H9 (cell line): Measurements from ENCODE around the gene GGT5. TPM values are rescaled to one million over a fixed set of nuclear protein-coding genes. Genes with fewer than 3 reads are reported as not detected.

Source experiments
- DNase-seq: peaks from one replicate; pipeline ENCODE4 v3.0.0-alpha.2; 2017
- H2AFZ ChIP-seq: one replicate; pipeline ENCODE4 v1.6.1; 2013; ENCODE audit warnings: mild to moderate bottlenecking, low read length, control low read depth, moderate library complexity
- H2AK5ac ChIP-seq: 2 replicates; pipeline ENCODE4 v1.6.1; 2013; ENCODE audit warnings: low read length, control low read depth, mixed read lengths; ENCODE audit not compliant: insufficient read length
- H2BK120ac ChIP-seq: one replicate; pipeline ENCODE4 v1.6.1; 2013; ENCODE audit warnings: low read depth, mild to moderate bottlenecking, low read length, control low read depth, inconsistent platforms; ENCODE audit not compliant: poor library complexity, severe bottlenecking
- H2BK12ac ChIP-seq: 2 replicates; pipeline ENCODE4 v1.6.1; 2013; ENCODE audit warnings: low read length, control low read depth, mixed read lengths, low read depth; ENCODE audit not compliant: insufficient read length
- H2BK15ac ChIP-seq: 2 replicates; pipeline ENCODE4 v1.6.1; 2013; ENCODE audit warnings: low read depth, low read length, control low read depth
- H2BK20ac ChIP-seq: one replicate; pipeline ENCODE4 v1.6.1; 2013; ENCODE audit warnings: low read depth, mild to moderate bottlenecking, low read length, control low read depth, inconsistent platforms; ENCODE audit not compliant: poor library complexity, severe bottlenecking
- H2BK5ac ChIP-seq: 2 replicates; pipeline ENCODE4 v1.6.1; 2013; ENCODE audit warnings: low read length, control low read depth, mixed read lengths; ENCODE audit not compliant: insufficient read length
- H3K14ac ChIP-seq: 2 replicates; pipeline ENCODE4 v1.6.1; 2013; ENCODE audit warnings: low read length, control low read depth; ENCODE audit not compliant: insufficient read depth
- H3K18ac ChIP-seq: 2 replicates; pipeline ENCODE4 v1.6.1; 2013; ENCODE audit warnings: low read depth, mild to moderate bottlenecking, mixed read lengths, low read length, control low read depth; ENCODE audit not compliant: insufficient read length
- H3K23ac ChIP-seq: 2 replicates; pipeline ENCODE4 v1.6.1; 2013; ENCODE audit warnings: low read length, control low read depth, mixed read lengths, low read depth; ENCODE audit not compliant: insufficient read length
- H3K23me2 ChIP-seq: 2 replicates; pipeline ENCODE4 v1.6.1; 2013; ENCODE audit warnings: low read depth, mild to moderate bottlenecking, mixed read lengths, low read length, control low read depth; ENCODE audit not compliant: insufficient read length, poor library complexity, severe bottlenecking
- H3K27ac ChIP-seq: 2 replicates; pipeline ENCODE4 v1.5.1; 2013; ENCODE audit warnings: low read length, control low read depth, mixed read lengths, low read depth; ENCODE audit not compliant: insufficient read length
- H3K27me3 ChIP-seq: 2 replicates; pipeline ENCODE4 v1.6.1; 2013; ENCODE audit warnings: low read length, control low read depth, inconsistent platforms; ENCODE audit not compliant: insufficient read depth
- H3K4ac ChIP-seq: 2 replicates; pipeline ENCODE4 v1.6.1; 2013; ENCODE audit warnings: low read depth, mild to moderate bottlenecking, control low read depth, inconsistent platforms, low read length, moderate library complexity
- H3K4me1 ChIP-seq: 2 replicates; pipeline ENCODE4 v1.6.1; 2013; ENCODE audit warnings: low read length, control low read depth, inconsistent platforms; ENCODE audit not compliant: insufficient read depth
- H3K4me2 ChIP-seq: 2 replicates; pipeline ENCODE4 v1.6.1; 2013; ENCODE audit warnings: low read length, control low read depth, mixed read lengths; ENCODE audit not compliant: insufficient read length, insufficient read depth
- H3K56ac ChIP-seq: 2 replicates; pipeline ENCODE4 v1.6.1; 2013; ENCODE audit warnings: low read depth, mild to moderate bottlenecking, mixed read lengths, low read length, control low read depth; ENCODE audit not compliant: insufficient read length
- H3K79me1 ChIP-seq: 2 replicates; pipeline ENCODE4 v1.6.1; 2013; ENCODE audit warnings: low read depth, mild to moderate bottlenecking, moderate library complexity, low read length, control low read depth, inconsistent platforms; ENCODE audit not compliant: insufficient read depth, poor library complexity, severe bottlenecking
- H3K79me2 ChIP-seq: 2 replicates; pipeline ENCODE4 v1.6.1; 2013; ENCODE audit warnings: low read length, control low read depth, inconsistent platforms; ENCODE audit not compliant: insufficient read depth
- H3K9ac ChIP-seq: 2 replicates; pipeline ENCODE4 v1.6.1; 2013; ENCODE audit warnings: low read length, control low read depth, mixed read lengths; ENCODE audit not compliant: insufficient read length; ENCODE audit errors: extremely low read depth
- H3K9me3 ChIP-seq: one replicate; pipeline ENCODE4 v1.6.1; 2013; ENCODE audit warnings: low read depth, low read length, inconsistent platforms; ENCODE audit not compliant: control insufficient read depth
- H3T11ph ChIP-seq: one replicate; pipeline ENCODE4 v1.6.1; 2013; ENCODE audit warnings: mild to moderate bottlenecking, low read length, control low read depth, inconsistent platforms
- H4K20me1 ChIP-seq: one replicate; pipeline ENCODE4 v1.6.1; 2013; ENCODE audit not compliant: control insufficient read depth, insufficient read length, insufficient read depth
- H4K5ac ChIP-seq: 2 replicates; pipeline ENCODE4 v1.6.1; 2013; ENCODE audit warnings: low read depth, mild to moderate bottlenecking, mixed read lengths, low read length, control low read depth; ENCODE audit not compliant: insufficient read length
- H4K8ac ChIP-seq: replicated peaks from 2 replicates; pipeline ENCODE4 v1.6.1; 2013; ENCODE audit warnings: low read length, control low read depth, mixed read lengths, low read depth; ENCODE audit not compliant: insufficient read length
- H4K91ac ChIP-seq: 2 replicates; pipeline ENCODE4 v1.6.1; 2013; ENCODE audit warnings: low read depth, mild to moderate bottlenecking, moderate library complexity, mixed read lengths, low read length, control low read depth; ENCODE audit not compliant: insufficient read length
- H3K27ac Mint-ChIP-seq, 3 experiments: 2 replicates in 2 of 3; 3 replicates in 1 of 3; pipeline ENCODE4 v1.8.0; 2020 to 2021; ENCODE audit warnings: mixed read lengths in 3 of 3, mild to moderate bottlenecking in 1 of 3, moderate library complexity in 1 of 3
- H3K27me3 Mint-ChIP-seq: 2 replicates; pipeline ENCODE4 v1.8.0; 2021; ENCODE audit warnings: low read depth, mild to moderate bottlenecking, moderate library complexity, mixed read lengths
- H3K36me3 Mint-ChIP-seq, 3 experiments: 2 replicates in 2 of 3; 3 replicates in 1 of 3; pipeline ENCODE4 v1.8.0; 2020 to 2021; ENCODE audit warnings: low read depth in 3 of 3, mixed read lengths in 3 of 3; ENCODE audit not compliant: insufficient read depth in 1 of 3
- H3K4me1 Mint-ChIP-seq, 2 experiments: 2 replicates each; pipeline ENCODE4 v1.8.0; 2020; ENCODE audit warnings: mixed read lengths in 2 of 2
- H3K4me3 Mint-ChIP-seq, 2 experiments: 2 replicates in 1 of 2; 3 replicates in 1 of 2; pipeline ENCODE4 v1.8.0; 2020 to 2021; ENCODE audit warnings: mild to moderate bottlenecking in 2 of 2, mixed read lengths in 2 of 2, moderate library complexity in 1 of 2
- H3K9me3 Mint-ChIP-seq, 2 experiments: 2 replicates in 1 of 2; 3 replicates in 1 of 2; pipeline ENCODE4 v1.8.0; 2020; ENCODE audit warnings: mild to moderate bottlenecking in 2 of 2, mixed read lengths in 2 of 2, moderate library complexity in 1 of 2
- CTCF ChIP-seq: fragments of 200-600 bp; sonication (generic); conservative IDR thresholded peaks from 3 replicates; pipeline ENCODE4 v1.8.0; 2021; ENCODE audit warnings: antibody characterized with exemption, mild to moderate bottlenecking
- WGBS: extraction: QIAGEN DNeasy Blood & Tissue Kit; methylation state at CpG from one replicate; pipeline ENCODE4 v1.1.7; 2013; ENCODE audit warnings: missing lambda C conversion rate, low lambda C conversion rate, mixed read lengths; ENCODE audit not compliant: insufficient read length; ENCODE audit errors: extremely low coverage; 5-methylcytosine and 5-hydroxymethylcytosine counted together
- total RNA-seq: library from RNA; stranded (reverse); gene quantifications from 2 replicates; pipeline ENCODE4 v1.2.1, GENCODE V29; 2021

Gene GGT5
- total RNA-seq, 1 experiment from 2014 or later = 0.20 TPM

DNA sequence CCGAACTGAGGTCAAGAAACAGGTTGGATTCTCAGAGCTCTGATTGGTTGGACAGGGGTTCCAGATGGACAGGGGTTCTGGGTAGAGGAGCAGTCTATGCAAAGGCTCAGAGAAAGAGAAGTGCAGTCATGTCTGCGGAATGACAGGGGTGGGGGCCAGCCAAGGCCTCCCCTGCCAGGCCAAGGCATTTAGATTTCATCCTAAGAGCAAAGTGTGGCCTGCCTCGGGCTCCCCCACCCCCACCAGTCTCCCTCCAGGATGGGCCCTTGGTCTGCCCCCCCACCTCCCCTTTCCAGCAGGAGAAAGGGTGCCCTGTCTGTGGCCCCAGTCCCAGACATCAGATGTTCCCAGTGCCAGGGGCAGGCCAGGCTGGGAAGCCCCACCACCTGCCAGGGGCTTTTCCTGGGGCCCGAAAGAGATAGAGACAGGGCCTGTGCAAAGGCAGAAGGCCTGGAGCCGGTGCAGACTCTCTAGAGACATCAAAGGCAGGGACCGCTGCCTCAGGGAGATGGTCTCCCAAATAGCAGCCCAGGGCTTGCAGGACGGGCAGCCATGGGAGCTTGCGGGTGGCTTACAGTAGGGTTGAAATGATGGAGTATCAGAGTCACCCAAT, 54.2 kb downstream of the GGT5 start:
- H3K23me2 ChIP-seq = no peaks in the 10 kb centered on the region
- no peak overlapping the region for H3T11ph ChIP-seq
- H3K27ac Mint-ChIP-seq = peak overlapping the region in 1 of 3 experiments; percentile 75; a peak in 2 of 7 replicates
- no peak overlapping the region for H2BK12ac ChIP-seq
- DNase-seq = no peak
- no peaks in the 10 kb centered on the region for H3K79me2 ChIP-seq
- no peak overlapping the region for H2BK5ac ChIP-seq
- H2AFZ ChIP-seq = no peak overlapping the region
- H4K5ac ChIP-seq = no peak overlapping the region
- H3K4me1 Mint-ChIP-seq = peaks cover 4 to 13% of the 10 kb centered on the region in 2 experiments; a peak in 3 of 4 replicates
- H4K20me1 ChIP-seq = no peaks in the 10 kb centered on the region
- H3K79me1 ChIP-seq = no peaks in the 10 kb centered on the region
- H3K18ac ChIP-seq = no peak overlapping the region
- no peak overlapping the region for H2BK20ac ChIP-seq
- no peak overlapping the region for H2BK15ac ChIP-seq
- no peaks in the 10 kb centered on the region for H3K4me1 ChIP-seq
- H3K27ac ChIP-seq = no peak overlapping the region
- H3K14ac ChIP-seq = no peak overlapping the region
- H2AK5ac ChIP-seq = no peak overlapping the region
- H3K9me3 Mint-ChIP-seq = peaks cover 0 to 3% of the 10 kb centered on the region in 2 experiments; a peak in 1 of 5 replicates
- no peak overlapping the region for H3K56ac ChIP-seq
- H3K23ac ChIP-seq = no peak overlapping the region
- no peaks in the 10 kb centered on the region for H3K9me3 ChIP-seq
- no peak overlapping the region for H2BK120ac ChIP-seq
- H3K27me3 Mint-ChIP-seq = no peaks in the 10 kb centered on the region
- H3K36me3 Mint-ChIP-seq = no peaks in the 10 kb centered on the region
- H3K27me3 ChIP-seq = no peaks in the 10 kb centered on the region
- H4K8ac ChIP-seq = no peak overlapping the region
- H4K91ac ChIP-seq = no peak overlapping the region
- no peak overlapping the region for H3K4me2 ChIP-seq
- WGBS = no CpG with 5 or more reads among the region's 8 CpGs
- H3K4ac ChIP-seq = no peak overlapping the region
- TF ChIP-seq CTCF = no peak
- H3K9ac ChIP-seq = no peak overlapping the region
- H3K4me3 Mint-ChIP-seq = no peak overlapping the region; a peak in 1 of 5 replicates
